Glomerular visceral epithelial cell (primary cell): ENCODE measurements around the gene HTR1A.

Source experiments
- DNase-seq: peaks from one replicate; pipeline ENCODE4 v3.0.0-alpha.2; 2016; ENCODE audit errors: extremely low spot score

The HTR1A gene

GRCh38 chr5:63962279-63962678, at the start of gene HTR1A:
HTR1A (minus strand) TSS chr5:63962445; CDS start chr5:63961719, 726 bp downstream.
- DNase-seq = no peak

GRCh38 chr5:64003966-64004365, 41.7 kb upstream of the HTR1A start:
- DNase-seq = no peak

DNA sequence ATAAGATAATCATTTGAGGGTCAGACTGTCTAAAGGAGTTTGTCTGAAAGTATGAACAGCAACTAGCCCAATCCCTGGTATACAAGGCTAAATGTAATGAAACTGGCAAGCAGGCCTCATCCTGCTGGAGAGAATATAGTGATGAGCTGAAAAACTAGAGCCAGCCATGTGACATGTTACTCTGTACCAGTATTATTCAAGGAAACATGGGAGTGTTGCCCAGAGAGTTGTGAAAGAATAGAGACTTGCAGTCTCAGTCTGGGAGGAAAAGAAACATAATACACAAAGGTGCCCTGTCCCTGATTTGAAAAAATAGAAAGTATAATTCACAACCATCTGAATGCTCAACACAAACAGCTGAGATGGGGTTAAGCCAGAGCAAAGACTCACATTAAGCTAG, 37.9 kb upstream of the HTR1A start:
- no peak for DNase-seq

DNA sequence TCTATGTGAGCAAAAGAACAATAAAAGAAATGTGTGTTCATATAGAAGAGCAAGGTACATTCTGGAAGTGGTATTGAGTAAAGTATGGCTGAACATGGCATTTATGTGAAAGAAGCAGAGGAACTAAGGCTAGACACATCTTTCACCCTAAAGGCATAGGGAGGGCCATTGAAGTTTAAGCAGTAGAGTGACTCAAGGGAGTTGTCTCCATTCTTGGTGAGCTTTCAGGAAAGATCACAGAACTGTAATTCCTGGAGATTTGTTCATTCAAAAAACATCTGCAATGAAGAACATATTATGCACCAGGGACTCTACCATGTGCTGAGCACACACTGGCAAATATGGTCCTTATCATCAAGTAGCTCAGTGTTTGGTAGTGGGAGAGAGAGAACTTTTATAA, 24.8 kb upstream of the HTR1A start:
- no peak for DNase-seq

- no peak for DNase-seq
Observed at GRCh38 chr5:63981864-63982263, 19.6 kb upstream of the HTR1A start.

- DNase-seq = no peak
Observed at GRCh38 chr5:63963926-63964325, 1.7 kb upstream of the HTR1A start.

DNA sequence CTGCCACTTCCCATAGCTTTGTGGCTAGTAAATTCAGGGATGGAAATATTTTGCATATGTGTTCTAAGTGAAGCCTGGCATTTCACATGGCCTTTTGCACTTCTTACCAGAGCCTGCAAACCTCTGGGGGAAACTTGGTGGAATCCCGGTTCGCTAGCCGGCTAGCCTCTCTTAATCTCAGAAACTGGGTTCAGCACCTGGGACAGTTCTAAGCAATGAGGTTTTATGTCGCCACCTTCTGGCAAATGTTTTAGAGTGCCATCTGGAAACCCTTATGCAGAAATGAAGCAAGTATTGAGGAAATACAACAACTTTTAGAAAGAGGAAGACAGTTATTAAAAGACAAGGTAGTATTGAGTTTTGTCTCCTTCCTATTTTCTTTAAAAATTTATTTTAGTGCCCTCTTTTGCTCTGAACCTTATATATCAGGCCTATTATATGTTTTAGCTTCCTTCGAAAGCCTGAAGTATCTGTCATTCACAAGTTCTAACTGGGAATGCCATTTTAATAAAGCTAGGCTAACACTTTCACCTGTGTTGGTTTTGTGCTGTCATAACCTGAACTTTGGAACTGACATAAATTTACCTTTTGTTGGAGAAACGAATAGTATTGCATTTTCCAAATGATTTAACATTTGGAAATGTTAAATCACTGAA, 963 bp upstream of the HTR1A start:
- DNase-seq = peak; percentile 36

DNA sequence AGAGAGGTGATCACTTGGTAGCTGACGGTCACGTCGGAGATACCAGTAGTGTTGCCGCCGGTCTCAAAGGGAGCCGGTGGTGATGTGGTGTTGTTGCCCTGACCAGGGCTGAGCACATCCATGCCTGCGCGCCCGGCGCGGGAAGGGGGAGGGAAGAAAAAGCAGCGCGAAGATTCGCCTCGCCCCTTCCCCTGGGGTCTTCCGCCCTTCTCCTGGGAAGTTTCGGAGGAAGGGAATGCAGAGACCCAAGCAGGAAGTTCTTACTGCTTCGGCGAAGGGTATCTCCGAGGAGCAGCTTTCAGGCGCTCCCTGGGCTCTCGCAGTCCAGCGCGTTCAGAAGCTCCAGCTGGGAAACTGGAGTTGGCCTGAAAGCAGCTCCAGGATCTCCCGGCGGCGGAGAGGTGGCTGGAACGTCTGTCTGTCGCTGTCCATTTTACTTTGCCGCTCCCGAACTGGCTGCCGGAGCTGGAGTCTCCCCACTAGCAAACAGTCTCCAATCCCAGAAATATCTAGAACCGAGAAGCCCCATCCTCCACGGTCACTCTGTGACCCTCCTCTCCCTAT, 565 bp downstream of the HTR1A start:
- no peak for DNase-seq

DNA sequence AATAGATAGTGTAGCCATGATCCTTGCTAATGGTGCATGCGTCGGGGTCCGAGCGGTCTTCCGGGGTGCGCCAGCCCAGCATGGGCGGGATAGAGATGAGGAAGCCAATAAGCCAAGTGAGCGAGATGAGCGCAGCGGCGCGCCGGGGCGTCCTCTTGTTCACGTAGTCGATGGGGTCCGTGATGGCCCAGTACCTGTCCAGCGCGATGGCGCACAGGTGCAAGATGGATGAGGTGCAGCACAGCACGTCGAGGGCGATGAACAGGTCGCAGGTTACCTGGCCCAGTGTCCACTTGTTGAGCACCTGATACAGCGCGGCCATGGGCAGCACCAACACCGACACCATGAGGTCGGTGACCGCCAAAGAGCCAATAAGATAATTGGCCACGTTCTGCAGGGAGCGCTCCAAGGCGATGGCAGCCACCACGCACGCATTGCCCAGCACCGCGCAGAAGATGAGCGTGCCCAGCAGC, 1.1 kb downstream of the HTR1A start:
- no peak for DNase-seq

GRCh38 chr5:63960646-63961045, 1.6 kb downstream of the HTR1A start:
- DNase-seq = no peak

- DNase-seq = no peak
Observed at GRCh38 chr5:63959177-63959982, 2.9 kb downstream of the HTR1A start.

GRCh38 chr5:63958654-63959053, 3.6 kb downstream of the HTR1A start:
- DNase-seq = no peak

GRCh38 chr5:63957617-63958016, 4.6 kb downstream of the HTR1A start:
- DNase-seq = no peak

- no peak for DNase-seq
Observed at GRCh38 chr5:63953217-63953616, 9.0 kb downstream of the HTR1A start.

GRCh38 chr5:63935103-63935502, 27.1 kb downstream of the HTR1A start:
- DNase-seq = no peak

GRCh38 chr5:63931836-63932235, 30.4 kb downstream of the HTR1A start:
- DNase-seq = no peak

DNA sequence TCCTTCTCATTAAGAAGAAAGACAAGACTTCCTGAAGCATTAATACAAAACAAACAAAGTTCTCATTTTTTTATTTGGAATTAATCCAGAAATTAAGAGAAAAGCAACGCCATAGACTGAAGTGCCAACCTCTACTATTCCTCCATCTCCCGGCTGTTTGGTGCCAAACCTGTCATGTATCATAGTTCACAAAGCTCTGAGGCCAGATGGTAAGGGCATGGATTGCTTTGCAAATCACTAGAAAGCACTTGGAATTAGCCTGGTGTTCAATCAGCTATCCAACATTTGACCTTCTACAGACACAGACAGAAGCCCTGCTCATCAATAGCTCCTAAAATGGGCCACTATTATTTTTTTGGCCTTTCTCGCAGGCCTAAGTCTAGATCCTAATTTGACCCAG, 33.8 kb downstream of the HTR1A start:
- DNase-seq = no peak

GRCh38 chr5:63923914-63924313, 38.3 kb downstream of the HTR1A start:
- DNase-seq = no peak

GRCh38 chr5:63919763-63920478, 42.3 kb downstream of the HTR1A start:
- no peak for DNase-seq

GRCh38 chr5:63916786-63917185, 45.5 kb downstream of the HTR1A start:
- DNase-seq = no peak

- DNase-seq = no peak
Observed at GRCh38 chr5:63911871-63912270, 50.4 kb downstream of the HTR1A start.
